Choroid plexus epithelial cell (primary cell): ENCODE measurements around the gene DNASE1L2.

ENCODE experiments used
- DNase-seq: peaks from one replicate; pipeline ENCODE4 v3.0.0-alpha.2; 2010; ENCODE audit warnings: low read depth
- H3K4me3 ChIP-seq: 2 replicates; pipeline ENCODE4 v1.5.1; 2011; ENCODE audit warnings: low read depth, mild to moderate bottlenecking, control low read depth, low read length, moderate library complexity
- TF ChIP-seq, protein P1 (sequence below): conservative IDR thresholded peaks from 2 replicates; pipeline ENCODE4 v1.5.1; 2011; ENCODE audit warnings: low read depth, mild to moderate bottlenecking, control low read depth, inconsistent platforms, low read length, moderate library complexity

DNASE1L2 gene

DNA sequence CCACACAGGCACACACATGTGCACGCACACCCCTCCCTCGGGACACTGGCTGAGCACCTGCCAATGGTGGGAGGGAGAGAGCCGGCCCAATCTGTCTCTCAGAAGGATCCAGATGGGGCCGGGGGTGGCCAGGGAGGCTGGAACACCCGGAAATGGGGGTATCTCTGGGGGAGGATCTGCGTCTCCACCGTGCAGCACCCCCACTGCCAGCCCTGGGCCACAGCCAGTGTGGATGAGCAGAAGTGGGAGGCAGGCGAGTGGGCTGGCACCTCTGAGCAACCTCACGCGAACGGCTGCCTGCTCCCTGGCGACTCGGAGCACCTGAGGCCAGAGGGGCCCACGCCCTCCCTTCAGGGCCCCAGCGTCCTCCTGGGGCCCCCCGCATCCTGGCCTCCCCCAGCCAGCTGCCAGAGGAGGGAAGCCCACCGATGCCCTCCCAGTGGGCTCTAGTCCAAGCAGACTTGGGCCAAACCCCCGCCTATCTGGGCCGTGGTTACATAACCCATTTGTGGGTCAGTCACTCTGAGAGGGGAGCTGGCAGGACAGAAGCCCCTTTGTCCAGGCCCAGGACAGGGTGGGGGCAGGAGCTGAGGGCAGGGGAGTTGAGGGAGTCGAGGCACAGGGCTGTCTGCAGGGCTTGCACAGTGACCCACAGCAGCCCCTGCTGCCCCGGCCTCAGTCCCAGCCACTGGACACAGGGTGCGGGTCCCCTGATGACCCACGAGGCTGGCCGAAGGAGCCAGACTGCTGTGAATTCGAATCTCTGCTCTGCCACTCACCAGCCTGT, 45.4 kb upstream of the DNASE1L2 start:
- H3K4me3 ChIP-seq: no peak overlapping the region
- TF ChIP-seq, protein P1, sequence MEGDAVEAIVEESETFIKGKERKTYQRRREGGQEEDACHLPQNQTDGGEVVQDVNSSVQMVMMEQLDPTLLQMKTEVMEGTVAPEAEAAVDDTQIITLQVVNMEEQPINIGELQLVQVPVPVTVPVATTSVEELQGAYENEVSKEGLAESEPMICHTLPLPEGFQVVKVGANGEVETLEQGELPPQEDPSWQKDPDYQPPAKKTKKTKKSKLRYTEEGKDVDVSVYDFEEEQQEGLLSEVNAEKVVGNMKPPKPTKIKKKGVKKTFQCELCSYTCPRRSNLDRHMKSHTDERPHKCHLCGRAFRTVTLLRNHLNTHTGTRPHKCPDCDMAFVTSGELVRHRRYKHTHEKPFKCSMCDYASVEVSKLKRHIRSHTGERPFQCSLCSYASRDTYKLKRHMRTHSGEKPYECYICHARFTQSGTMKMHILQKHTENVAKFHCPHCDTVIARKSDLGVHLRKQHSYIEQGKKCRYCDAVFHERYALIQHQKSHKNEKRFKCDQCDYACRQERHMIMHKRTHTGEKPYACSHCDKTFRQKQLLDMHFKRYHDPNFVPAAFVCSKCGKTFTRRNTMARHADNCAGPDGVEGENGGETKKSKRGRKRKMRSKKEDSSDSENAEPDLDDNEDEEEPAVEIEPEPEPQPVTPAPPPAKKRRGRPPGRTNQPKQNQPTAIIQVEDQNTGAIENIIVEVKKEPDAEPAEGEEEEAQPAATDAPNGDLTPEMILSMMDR: no peak
- no peak for DNase-seq

DNA sequence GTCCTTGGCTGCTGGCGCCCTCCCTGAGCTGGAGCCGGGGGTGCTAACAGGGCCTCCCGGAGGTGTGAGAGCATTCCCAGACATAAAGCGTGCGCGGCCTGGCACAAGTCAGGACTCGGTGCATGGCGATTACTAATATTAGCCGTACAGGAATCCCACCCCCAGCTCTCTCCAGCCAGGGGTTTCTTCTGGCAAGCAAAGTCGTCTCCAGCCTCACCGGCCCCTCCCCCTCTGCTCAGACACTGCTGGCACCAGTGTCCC, 44.9 kb upstream of the DNASE1L2 start:
- TF ChIP-seq, protein P1: no peak
- no peak for DNase-seq
- no peak overlapping the region for H3K4me3 ChIP-seq

DNA sequence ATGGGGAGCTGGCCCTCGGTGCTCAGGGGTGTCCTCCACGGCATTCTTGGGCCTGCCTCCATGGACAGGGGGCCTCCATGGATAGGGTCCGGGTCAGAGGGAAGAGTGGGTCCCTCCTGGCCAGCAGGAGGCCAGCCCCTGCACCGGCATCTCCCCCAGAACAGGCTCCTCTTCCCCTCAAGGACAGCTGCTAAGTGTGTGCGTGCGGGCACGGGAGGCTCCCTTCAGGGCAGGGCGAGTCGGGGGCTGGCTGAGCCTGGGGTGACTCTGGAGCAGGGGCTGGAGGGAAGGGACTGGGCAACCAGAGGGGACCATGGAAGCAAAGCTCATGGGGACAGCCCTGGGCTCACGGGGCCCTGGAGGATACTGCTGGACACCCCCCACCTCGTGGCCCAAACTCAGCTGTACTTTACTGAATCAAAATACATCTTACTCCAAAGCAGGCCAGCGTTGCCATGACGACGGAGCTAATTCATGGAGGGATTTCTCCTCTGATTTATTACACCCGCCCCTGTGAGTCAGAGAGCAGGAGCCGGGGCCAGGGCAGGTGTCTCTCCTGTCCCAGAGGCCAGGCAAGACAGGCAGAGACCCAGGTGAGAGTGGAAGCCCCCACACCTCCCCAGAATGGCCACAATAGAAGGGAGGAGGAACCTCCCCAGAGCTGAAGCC, 41.9 kb upstream of the DNASE1L2 start:
- DNase-seq: peak; percentile 34
- H3K4me3 ChIP-seq: no peak overlapping the region

DNA sequence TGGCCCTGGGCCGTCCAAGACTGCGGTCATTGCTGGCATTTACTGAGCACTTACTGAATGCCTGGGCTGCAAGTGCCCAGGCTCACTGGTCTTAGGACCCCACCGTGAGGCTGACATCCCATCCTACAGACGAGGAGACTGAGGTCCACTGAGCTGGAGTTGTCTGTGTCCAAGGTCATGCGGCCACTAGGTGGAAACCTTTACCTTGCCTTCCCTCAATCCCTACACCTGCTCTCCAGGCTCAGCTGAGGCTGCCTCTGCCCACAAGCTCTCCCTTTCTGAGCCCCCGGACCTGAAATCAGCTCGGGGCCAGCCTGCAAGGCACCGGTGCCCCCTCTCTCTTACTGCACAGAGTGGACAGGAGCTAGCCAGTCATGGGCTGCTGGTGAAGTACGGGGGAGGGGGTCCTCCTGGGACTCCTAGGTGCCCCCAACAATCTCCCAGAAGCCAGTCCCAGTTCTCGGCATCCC, 41.4 kb upstream of the DNASE1L2 start:
- DNase-seq: peak; percentile 59
- H3K4me3 ChIP-seq: no peak overlapping the region

More for the DNA sequence above, 41.9 kb upstream of the DNASE1L2 start:
- TF ChIP-seq, protein P1: no peak

DNA sequence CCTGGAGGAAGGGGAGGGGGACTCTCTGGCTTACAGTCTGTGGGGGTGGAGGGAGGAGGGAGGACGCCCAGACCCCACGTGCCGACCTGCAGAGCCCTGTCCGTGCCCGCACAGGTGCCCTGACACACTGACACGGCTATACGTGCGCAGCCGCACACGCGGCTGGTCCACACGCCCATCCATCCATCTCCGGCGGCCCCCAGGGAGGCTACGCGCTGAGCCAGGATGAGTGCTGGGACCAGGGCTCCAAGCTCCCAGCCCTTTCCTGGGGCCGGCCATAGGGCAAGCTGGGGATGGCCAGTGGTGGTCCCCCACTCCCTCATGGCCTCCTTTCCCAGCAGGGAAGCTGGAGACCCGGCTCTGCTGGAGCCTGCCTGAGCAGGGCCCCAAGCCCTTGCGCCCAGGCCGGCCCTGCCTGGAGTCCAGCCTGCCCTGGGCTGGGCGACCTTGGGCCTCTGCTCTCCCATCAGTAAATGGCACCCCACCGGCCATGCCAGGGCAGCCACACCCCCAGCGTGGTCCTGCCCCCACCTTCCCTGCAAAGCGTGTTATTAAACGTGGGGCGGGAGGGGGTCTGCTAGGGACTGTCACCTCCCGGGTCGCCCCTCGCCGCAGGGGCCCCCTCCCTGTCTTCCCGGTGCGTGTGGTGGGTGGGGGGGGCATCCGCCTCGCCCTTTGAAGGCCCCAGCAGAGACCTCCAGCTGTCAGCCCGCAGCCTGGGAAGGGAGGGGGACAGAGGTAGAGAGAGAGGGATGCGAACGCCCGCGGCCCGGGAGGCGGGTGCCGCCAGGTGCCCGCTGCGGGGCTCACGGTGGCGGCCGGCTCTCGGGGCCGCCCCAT, 40.7 kb upstream of the DNASE1L2 start:
- TF ChIP-seq, protein P1: no peak
- H3K4me3 ChIP-seq: no peak overlapping the region
- DNase-seq: no peak

More for the DNA sequence above, 41.4 kb upstream of the DNASE1L2 start:
- TF ChIP-seq, protein P1: peak; percentile 48

DNA sequence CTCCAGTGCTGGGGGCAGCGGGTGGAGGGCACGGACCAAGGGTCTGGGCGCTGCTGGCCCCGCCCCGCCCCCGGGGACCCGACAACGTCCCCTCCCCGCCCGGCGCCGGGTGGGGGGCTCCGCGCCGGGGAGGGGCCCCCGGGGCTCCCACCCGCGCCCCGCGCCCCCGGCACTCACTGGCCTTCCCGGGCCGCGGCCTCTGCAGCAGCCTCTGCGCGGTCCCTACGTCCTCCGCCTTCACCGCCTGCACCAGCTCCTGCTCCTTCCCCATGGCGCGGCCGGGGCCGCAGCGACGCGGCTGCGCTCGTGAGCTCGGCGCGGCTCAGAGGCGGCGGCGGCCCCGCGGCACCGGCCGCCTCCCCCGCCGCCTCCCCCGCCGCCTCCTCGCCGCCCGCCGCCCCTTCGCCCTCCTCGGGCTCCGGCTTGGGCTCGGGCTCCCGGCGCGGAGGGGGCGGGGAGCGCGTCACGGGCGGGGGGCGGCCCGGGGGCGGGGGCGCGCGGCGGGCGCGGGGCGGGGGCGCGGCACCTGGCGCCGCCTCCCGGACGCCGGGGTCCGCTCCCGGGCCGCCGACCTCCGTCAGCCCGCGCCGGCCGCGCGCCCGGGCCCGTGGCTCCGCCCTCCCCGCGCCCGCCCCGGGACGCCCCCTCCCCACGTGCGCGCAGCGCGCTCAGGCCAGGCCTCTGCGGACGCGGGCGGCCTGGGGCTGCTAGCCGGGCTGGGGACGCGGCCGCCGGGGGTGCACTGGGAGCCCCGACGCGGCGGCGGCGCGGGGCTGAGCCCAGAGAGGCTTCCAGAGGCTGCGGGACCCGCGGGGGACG, 39.9 kb upstream of the DNASE1L2 start, which contains the start of gene CASKIN1:
Gene CASKIN1 (minus strand): TSS at position 444 of the 819 bp plus-strand sequence. CDS start 173 bp downstream, at position 271.
- peak; percentile 17 for DNase-seq
- H3K4me3 ChIP-seq: peak within 1 kb of the TSS; percentile 32

More for the DNA sequence above, 39.9 kb upstream of the DNASE1L2 start, which contains the start of gene CASKIN1:
- TF ChIP-seq, protein P1: no peak
